Frontal cortex (tissue), 4 donors: ENCODE results near the gene TMEM209. TPM values are rescaled to one million over a fixed set of nuclear protein-coding genes. Genes with fewer than 3 reads are reported as not detected.

Experiments
- DNase-seq, 2 donors: peaks; one replicate each; pipeline ENCODE4 v3.0.0; 2012; ENCODE audit warnings: low spot score in 2 of 2
- FAIRE-seq: peaks from 2 replicates; lab custom pipeline; 2012; peaks lifted over from hg19 to GRCh38; lab: Jason Lieb, UNC
- total RNA-seq: library from RNA; depleted of rRNA; stranded (reverse); fragments of >200 nt; gene quantifications from one replicate; pipeline ENCODE4 v1.2.3, GENCODE V29; 2014
- donor health status: control.
- donor health status: control.
- donor health status: control.

Gene TMEM209
- total RNA-seq, 1 donor from 2014 or later: 12.6 TPM

GRCh38 chr7:130179631-130180030 is 25.6 kb downstream of the TMEM209 start:
- FAIRE-seq (no peak), DNase-seq (no peak)

GRCh38 chr7:130178251-130178650 is 27.0 kb downstream of the TMEM209 start:
- FAIRE-seq (no peak), DNase-seq (no peak)

GRCh38 chr7:130174237-130174959 is 30.8 kb downstream of the TMEM209 start:
- DNase-seq (no peak), FAIRE-seq (no peak)

GRCh38 chr7:130162196-130162595 is 43.0 kb downstream of the TMEM209 start:
- no peak for FAIRE-seq

GRCh38 chr7:130160455-130160854 is 44.8 kb downstream of the TMEM209 start:
- DNase-seq (no peak), FAIRE-seq (no peak)

More at GRCh38 chr7:130162196-130162595, 43.0 kb downstream of the TMEM209 start:
- no peak for DNase-seq

GRCh38 chr7:130160023-130160422 is 45.2 kb downstream of the TMEM209 start:
- DNase-seq (no peak), FAIRE-seq (no peak)

GRCh38 chr7:130157700-130158099 is 47.5 kb downstream of the TMEM209 start:
- FAIRE-seq (no peak), DNase-seq (no peak)

GRCh38 chr7:130156140-130156539 is 49.1 kb downstream of the TMEM209 start:
- FAIRE-seq (no peak), DNase-seq (no peak)

GRCh38 chr7:130154501-130155317 is 50.5 kb downstream of the TMEM209 start:
- no peak for FAIRE-seq
- DNase-seq: peak in 1 of 2 donors; percentile 61

- FAIRE-seq: no peak
- DNase-seq: no peak
Measured at GRCh38 chr7:130154131-130154500, 51.1 kb downstream of the TMEM209 start.

- no peak for FAIRE-seq
- DNase-seq: no peak
Measured at GRCh38 chr7:130153211-130153908, 51.8 kb downstream of the TMEM209 start.

GRCh38 chr7:130152493-130153210 is 52.6 kb downstream of the TMEM209 start:
- DNase-seq (no peak), FAIRE-seq (no peak)

GRCh38 chr7:130151591-130152492 is 53.4 kb downstream of the TMEM209 start:
- DNase-seq (no peak), FAIRE-seq (no peak)

GRCh38 chr7:130150587-130150986 is 54.6 kb downstream of the TMEM209 start:
- no peak for DNase-seq
- FAIRE-seq: no peak

GRCh38 chr7:130149281-130150139 is 55.7 kb downstream of the TMEM209 start:
- FAIRE-seq (no peak), DNase-seq (no peak)

GRCh38 chr7:130148561-130148960 is 56.6 kb downstream of the TMEM209 start:
- DNase-seq: no peak
- no peak for FAIRE-seq

GRCh38 chr7:130147710-130148325 is 57.4 kb downstream of the TMEM209 start:
- DNase-seq (no peak), FAIRE-seq (no peak)
